GM19324 (cell line): ENCODE results near the gene CERS3.

Source experiments
- ATAC-seq: cut with Tn5 transposase; IDR thresholded peaks from one replicate; pipeline ENCODE4 v1.9.1; 2021; ENCODE audit warnings: mild to moderate bottlenecking, moderate library complexity; ENCODE audit not compliant: unreplicated experiment, low FRiP score

The CERS3 gene

GRCh38 chr15:100531204-100531603 lies 2.5 kb upstream of the CERS3 start:
- no peak for ATAC-seq

- no peak for ATAC-seq
Observed at GRCh38 chr15:100529556-100529955, 806 bp upstream of the CERS3 start.

GRCh38 chr15:100526027-100526481 lies 2.7 kb downstream of the CERS3 start:
- ATAC-seq, result no peak

- ATAC-seq, result no peak
Observed at GRCh38 chr15:100525436-100525835, 3.3 kb downstream of the CERS3 start.

GRCh38 chr15:100524326-100524725 lies 4.4 kb downstream of the CERS3 start:
- ATAC-seq, result no peak

- no peak for ATAC-seq
Observed at GRCh38 chr15:100521907-100522306, 6.8 kb downstream of the CERS3 start.

GRCh38 chr15:100520132-100520921 lies 8.4 kb downstream of the CERS3 start:
- no peak for ATAC-seq

GRCh38 chr15:100517846-100518245 lies 10.9 kb downstream of the CERS3 start:
- ATAC-seq, result no peak

GRCh38 chr15:100516643-100517512 lies 11.9 kb downstream of the CERS3 start:
- no peak for ATAC-seq

GRCh38 chr15:100515758-100516157 lies 13.0 kb downstream of the CERS3 start:
- ATAC-seq, result no peak

- no peak for ATAC-seq
Observed at GRCh38 chr15:100508641-100509300, 20.0 kb downstream of the CERS3 start.

- ATAC-seq, result no peak
Observed at GRCh38 chr15:100502651-100503050, 26.1 kb downstream of the CERS3 start.

- ATAC-seq, result no peak
Observed at GRCh38 chr15:100501117-100501516, 27.6 kb downstream of the CERS3 start.

- no peak for ATAC-seq
Observed at GRCh38 chr15:100500226-100500990, 28.3 kb downstream of the CERS3 start.

- no peak for ATAC-seq
Observed at GRCh38 chr15:100495861-100496260, 32.9 kb downstream of the CERS3 start.

- ATAC-seq, result no peak
Observed at GRCh38 chr15:100493213-100493612, 35.5 kb downstream of the CERS3 start.

GRCh38 chr15:100484443-100484842 lies 44.3 kb downstream of the CERS3 start:
- ATAC-seq, result no peak

- no peak for ATAC-seq
Observed at GRCh38 chr15:100483370-100483769, 45.4 kb downstream of the CERS3 start.

GRCh38 chr15:100476805-100477204 lies 51.9 kb downstream of the CERS3 start:
- no peak for ATAC-seq

GRCh38 chr15:100472736-100473135 lies 56.0 kb downstream of the CERS3 start:
- ATAC-seq, result no peak
